ENCODE results near the gene IGLL1.

IGLL1 gene

GRCh38 chr22:23526596-23527316 is 53.3 kb downstream of the IGLL1 start:
- DNase-seq, result no peak

- DNase-seq, result no peak
Observed at GRCh38 chr22:23525510-23525909, 54.6 kb downstream of the IGLL1 start.

GRCh38 chr22:23524226-23524625 is 55.9 kb downstream of the IGLL1 start:
- DNase-seq, result no peak

GRCh38 chr22:23523713-23524112 is 56.4 kb downstream of the IGLL1 start:
- no peak for DNase-seq

All from NCI-H748 treated with DMSO at 0.1 percent for 48 hours (cell line).